ENCODE results near the gene KRT9.

DNA sequence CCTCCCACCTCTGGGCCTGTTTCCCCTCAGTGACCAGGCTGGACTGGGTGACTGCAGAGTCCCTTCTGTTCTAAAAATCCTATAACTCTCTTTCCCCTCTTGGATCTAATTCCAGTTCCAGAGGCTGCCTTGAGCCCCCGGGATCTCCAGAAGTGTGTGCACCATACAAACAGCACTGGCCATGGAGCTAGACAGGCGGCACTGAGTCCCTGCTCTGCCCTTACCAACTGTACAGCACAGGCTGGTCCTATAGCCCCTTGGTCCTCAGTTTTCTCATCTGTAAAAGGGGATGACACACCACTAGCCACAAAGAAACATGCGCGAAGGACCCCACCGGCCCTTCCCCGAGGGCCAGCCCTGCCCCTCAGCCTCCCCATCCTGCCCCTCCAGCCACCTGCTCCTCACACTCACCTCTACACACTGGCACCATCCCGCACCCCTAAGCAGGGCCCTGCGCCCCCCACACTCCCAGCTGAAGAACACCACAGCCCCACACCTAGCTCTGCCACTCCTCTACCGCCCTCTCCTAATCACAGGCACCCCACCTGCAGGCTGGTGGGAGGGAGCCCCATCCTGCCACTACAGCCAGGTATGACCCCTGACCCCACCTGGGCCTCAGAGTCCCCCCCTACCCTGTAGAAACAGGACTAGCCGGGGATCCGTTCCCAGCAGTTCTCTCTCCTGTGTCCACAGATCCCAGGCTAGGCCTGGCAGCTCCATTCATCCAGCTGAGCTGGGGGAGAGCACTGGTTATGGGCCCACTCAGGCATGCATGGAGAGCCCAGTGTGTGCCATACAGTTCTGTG is 41.6 kb upstream of the KRT9 start:
- TF ChIP-seq, protein P1, sequence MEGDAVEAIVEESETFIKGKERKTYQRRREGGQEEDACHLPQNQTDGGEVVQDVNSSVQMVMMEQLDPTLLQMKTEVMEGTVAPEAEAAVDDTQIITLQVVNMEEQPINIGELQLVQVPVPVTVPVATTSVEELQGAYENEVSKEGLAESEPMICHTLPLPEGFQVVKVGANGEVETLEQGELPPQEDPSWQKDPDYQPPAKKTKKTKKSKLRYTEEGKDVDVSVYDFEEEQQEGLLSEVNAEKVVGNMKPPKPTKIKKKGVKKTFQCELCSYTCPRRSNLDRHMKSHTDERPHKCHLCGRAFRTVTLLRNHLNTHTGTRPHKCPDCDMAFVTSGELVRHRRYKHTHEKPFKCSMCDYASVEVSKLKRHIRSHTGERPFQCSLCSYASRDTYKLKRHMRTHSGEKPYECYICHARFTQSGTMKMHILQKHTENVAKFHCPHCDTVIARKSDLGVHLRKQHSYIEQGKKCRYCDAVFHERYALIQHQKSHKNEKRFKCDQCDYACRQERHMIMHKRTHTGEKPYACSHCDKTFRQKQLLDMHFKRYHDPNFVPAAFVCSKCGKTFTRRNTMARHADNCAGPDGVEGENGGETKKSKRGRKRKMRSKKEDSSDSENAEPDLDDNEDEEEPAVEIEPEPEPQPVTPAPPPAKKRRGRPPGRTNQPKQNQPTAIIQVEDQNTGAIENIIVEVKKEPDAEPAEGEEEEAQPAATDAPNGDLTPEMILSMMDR (IDR thresholded peaks at IDR 0.05; ENCODE audit: low read length), result no peak
- no peak for TF ChIP-seq EZH2 (IDR thresholded peaks at IDR 0.05; ENCODE audit: borderline replicate concordance, low read length)
